HFFc6 (cell line): ENCODE measurements around the gene ADAMTS10. TPM values are rescaled to one million over a fixed set of nuclear protein-coding genes. Genes with fewer than 3 reads are reported as not detected.

Experiments
- DNase-seq: peaks from one replicate; pipeline ENCODE4 v3.0.0-alpha.2; 2018
- H3K27ac Mint-ChIP-seq: 2 replicates; pipeline ENCODE4 v1.8.0; 2020; ENCODE audit warnings: mild to moderate bottlenecking, mixed read lengths
- H3K27me3 Mint-ChIP-seq: 2 replicates; pipeline ENCODE4 v1.8.0; 2021; ENCODE audit warnings: mild to moderate bottlenecking, moderate library complexity, mixed read lengths; ENCODE audit not compliant: insufficient read depth
- H3K36me3 Mint-ChIP-seq: 2 replicates; pipeline ENCODE4 v1.8.0; 2021; ENCODE audit warnings: low read depth, mixed read lengths
- H3K4me1 Mint-ChIP-seq: 2 replicates; pipeline ENCODE4 v1.8.0; 2020; ENCODE audit warnings: low read depth, mixed read lengths
- H3K4me3 Mint-ChIP-seq: 2 replicates; pipeline ENCODE4 v1.8.0; 2020; ENCODE audit warnings: mild to moderate bottlenecking, moderate library complexity, mixed read lengths
- H3K9me3 Mint-ChIP-seq: 2 replicates; pipeline ENCODE4 v1.8.0; 2020; ENCODE audit warnings: mild to moderate bottlenecking, mixed read lengths
- total RNA-seq, 6 experiments: library from RNA; stranded (reverse); fragmentation: NEBNext Ultra II Directional; extraction: Animal tissue kit (Norgen Biotek cat#: 25700); gene quantifications; 2 replicates in 1 of 6; 3 replicates in 5 of 6; pipeline ENCODE4 v1.2.3, GENCODE V29; 2021
- TF ChIP-seq, protein P1 (sequence below): fragments of 200-600 bp; sonication (generic); IDR thresholded peaks from 2 replicates; pipeline ENCODE4 v1.5.0; 2021; ENCODE audit warnings: antibody characterized with exemption, mild to moderate bottlenecking

ADAMTS10 gene
- total RNA-seq, 6 experiments from 2014 or later: 0.78 to 2.1 (median 1.5) TPM

- Mint-ChIP-seq H3K36me3 (no peaks in the 10 kb centered on the region), H3K4me3 (no peak overlapping the region), H3K4me1 (peaks cover 24% of the 10 kb centered on the region), H3K9me3 (no peaks in the 10 kb centered on the region), H3K27me3 (no peaks in the 10 kb centered on the region; the same call in none of the 2 replicates), H3K27ac (no peak overlapping the region)
- no peak for DNase-seq
- TF ChIP-seq, protein P1, sequence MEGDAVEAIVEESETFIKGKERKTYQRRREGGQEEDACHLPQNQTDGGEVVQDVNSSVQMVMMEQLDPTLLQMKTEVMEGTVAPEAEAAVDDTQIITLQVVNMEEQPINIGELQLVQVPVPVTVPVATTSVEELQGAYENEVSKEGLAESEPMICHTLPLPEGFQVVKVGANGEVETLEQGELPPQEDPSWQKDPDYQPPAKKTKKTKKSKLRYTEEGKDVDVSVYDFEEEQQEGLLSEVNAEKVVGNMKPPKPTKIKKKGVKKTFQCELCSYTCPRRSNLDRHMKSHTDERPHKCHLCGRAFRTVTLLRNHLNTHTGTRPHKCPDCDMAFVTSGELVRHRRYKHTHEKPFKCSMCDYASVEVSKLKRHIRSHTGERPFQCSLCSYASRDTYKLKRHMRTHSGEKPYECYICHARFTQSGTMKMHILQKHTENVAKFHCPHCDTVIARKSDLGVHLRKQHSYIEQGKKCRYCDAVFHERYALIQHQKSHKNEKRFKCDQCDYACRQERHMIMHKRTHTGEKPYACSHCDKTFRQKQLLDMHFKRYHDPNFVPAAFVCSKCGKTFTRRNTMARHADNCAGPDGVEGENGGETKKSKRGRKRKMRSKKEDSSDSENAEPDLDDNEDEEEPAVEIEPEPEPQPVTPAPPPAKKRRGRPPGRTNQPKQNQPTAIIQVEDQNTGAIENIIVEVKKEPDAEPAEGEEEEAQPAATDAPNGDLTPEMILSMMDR: no peak
These were observed 3.9 kb upstream of the ADAMTS10 start for GRCh38 chr19:8614455-8614854.

- TF ChIP-seq, protein P1: no peak
- no peak overlapping the region for H3K27ac Mint-ChIP-seq
- DNase-seq: no peak
- H3K36me3 Mint-ChIP-seq: no peaks in the 10 kb centered on the region
- H3K4me1 Mint-ChIP-seq: peaks cover 36% of the 10 kb centered on the region
- no peaks in the 10 kb centered on the region; the same call in none of the 2 replicates for H3K27me3 Mint-ChIP-seq
- H3K4me3 Mint-ChIP-seq: no peak overlapping the region
- no peaks in the 10 kb centered on the region for H3K9me3 Mint-ChIP-seq
These were observed 2.3 kb upstream of the ADAMTS10 start for GRCh38 chr19:8612807-8613171.

DNA sequence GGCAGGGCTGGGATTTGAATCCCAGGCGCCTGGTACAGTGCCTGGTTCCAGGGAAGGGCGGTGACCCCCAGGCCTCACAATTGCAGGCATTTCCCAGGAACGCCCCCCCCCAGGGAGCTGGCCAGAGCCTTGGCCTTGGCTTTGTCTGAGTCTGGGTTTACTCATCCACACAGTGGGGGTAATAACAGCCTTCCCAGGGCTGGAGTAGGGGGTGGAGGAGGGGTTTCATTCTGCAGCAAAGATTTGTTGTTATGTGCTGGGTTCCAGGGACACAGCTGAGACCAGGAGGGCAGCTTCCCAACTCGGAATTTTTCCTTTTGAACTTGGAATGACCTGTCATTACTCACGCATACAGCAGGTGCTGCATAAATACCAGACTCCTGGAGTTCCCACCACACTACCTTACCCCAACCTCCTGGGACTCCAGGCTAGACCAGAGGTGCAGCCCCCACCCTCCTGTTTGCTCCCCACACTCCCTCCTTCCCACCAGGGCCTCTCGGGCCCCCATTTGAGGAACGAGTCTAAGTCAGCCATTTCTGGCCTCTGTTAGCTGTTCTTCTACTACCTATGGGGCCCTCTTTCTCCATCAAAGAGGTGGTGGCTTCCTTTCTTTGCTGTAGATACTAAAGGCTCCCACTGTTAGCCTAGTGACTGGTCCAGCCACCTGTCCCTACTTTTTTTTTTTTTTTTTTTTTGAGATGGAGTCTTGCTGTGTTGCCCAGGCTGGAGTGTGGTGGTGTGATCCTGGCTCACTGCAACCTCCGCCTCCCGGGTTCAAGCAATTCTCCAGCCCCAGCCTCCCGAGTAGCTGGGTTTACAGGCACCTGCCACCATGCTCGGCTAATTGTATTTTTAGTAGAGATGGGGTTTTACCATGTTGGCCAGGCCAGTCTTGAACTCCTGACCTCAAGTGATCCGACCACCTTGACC is 1.6 kb upstream of the ADAMTS10 start:
- peak; percentile 10 for DNase-seq
- Mint-ChIP-seq H3K4me1 (peaks cover 41% of the 10 kb centered on the region), H3K27me3 (peaks cover 2% of the 10 kb centered on the region), H3K36me3 (no peaks in the 10 kb centered on the region), H3K9me3 (no peaks in the 10 kb centered on the region), H3K27ac (no peak overlapping the region), H3K4me3 (no peak overlapping the region; the same call in 1 of the 2 replicates)
- TF ChIP-seq, protein P1: no peak

- TF ChIP-seq, protein P1: no peak
- Mint-ChIP-seq H3K4me3 (no peak overlapping the region; the same call in 1 of the 2 replicates), H3K36me3 (no peaks in the 10 kb centered on the region), H3K27me3 (peaks cover 2% of the 10 kb centered on the region), H3K9me3 (no peaks in the 10 kb centered on the region), H3K4me1 (peaks cover 43% of the 10 kb centered on the region), H3K27ac (no peak overlapping the region)
- DNase-seq: no peak
These were observed 919 bp upstream of the ADAMTS10 start for GRCh38 chr19:8611391-8611876.

DNA sequence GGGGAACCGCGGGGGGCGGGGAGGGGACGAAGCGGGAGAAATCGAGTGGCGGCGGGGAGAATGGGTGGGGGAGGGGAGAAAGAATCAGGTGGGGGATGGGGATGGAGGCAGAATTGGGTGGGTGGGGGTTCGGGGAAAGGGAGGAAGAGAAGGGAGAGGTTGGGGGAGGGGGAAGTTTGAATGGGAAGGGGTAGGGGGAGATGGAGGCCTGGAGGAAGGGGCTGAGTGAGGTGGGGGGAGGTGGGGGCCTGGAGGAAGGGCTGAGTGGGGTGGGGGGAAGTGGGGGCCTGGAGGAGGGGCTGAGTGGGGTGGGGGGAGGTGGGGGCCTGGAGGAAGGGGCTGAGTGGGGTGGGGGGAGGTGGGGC is 403 bp upstream of the ADAMTS10 start:
- Mint-ChIP-seq H3K36me3 (no peaks in the 10 kb centered on the region), H3K27me3 (peaks cover 2% of the 10 kb centered on the region), H3K4me1 (peaks cover 43% of the 10 kb centered on the region), H3K4me3 (no peak overlapping the region), H3K9me3 (no peaks in the 10 kb centered on the region), H3K27ac (no peak overlapping the region)
- no peak for DNase-seq
- TF ChIP-seq, protein P1: no peak
